ENCODE measurements around the gene NETO1.

NETO1 gene

GRCh38 chr18:72846736-72847533 is 20.9 kb downstream of the NETO1 start:
- no peak for DNase-seq

GRCh38 chr18:72843743-72844142 is 24.0 kb downstream of the NETO1 start:
- DNase-seq: no peak

GRCh38 chr18:72840109-72840508 is 27.7 kb downstream of the NETO1 start:
- DNase-seq: no peak

GRCh38 chr18:72834731-72835130 is 33.1 kb downstream of the NETO1 start:
- DNase-seq: no peak

- DNase-seq: no peak
Observed at GRCh38 chr18:72833471-72833870, 34.3 kb downstream of the NETO1 start.

GRCh38 chr18:72830109-72830508 is 37.7 kb downstream of the NETO1 start:
- no peak for DNase-seq

- no peak for DNase-seq
Observed at GRCh38 chr18:72828601-72829000, 39.2 kb downstream of the NETO1 start.

GRCh38 chr18:72826736-72827135 is 41.1 kb downstream of the NETO1 start:
- DNase-seq: no peak

GRCh38 chr18:72823345-72823744 is 44.4 kb downstream of the NETO1 start:
- no peak for DNase-seq

- DNase-seq: no peak
Observed at GRCh38 chr18:72822202-72822601, 45.6 kb downstream of the NETO1 start.

GRCh38 chr18:72820571-72820970 is 47.2 kb downstream of the NETO1 start:
- DNase-seq: no peak

GRCh38 chr18:72819050-72819449 is 48.7 kb downstream of the NETO1 start:
- DNase-seq: no peak

- DNase-seq: no peak
Observed at GRCh38 chr18:72811047-72811446, 56.7 kb downstream of the NETO1 start.

- DNase-seq: no peak
Observed at GRCh38 chr18:72808680-72809079, 59.1 kb downstream of the NETO1 start.

GRCh38 chr18:72799106-72799505 is 68.7 kb downstream of the NETO1 start:
- no peak for DNase-seq

- DNase-seq: no peak
Observed at GRCh38 chr18:72783530-72783929, 84.3 kb downstream of the NETO1 start.

- DNase-seq: no peak
Observed at GRCh38 chr18:72774914-72775313, 92.9 kb downstream of the NETO1 start.

GRCh38 chr18:72772916-72773315 is 94.9 kb downstream of the NETO1 start:
- DNase-seq: no peak

- no peak for DNase-seq
Observed at GRCh38 chr18:72768681-72769229, 99.0 kb downstream of the NETO1 start.

GRCh38 chr18:72762515-72763122 is 105.2 kb downstream of the NETO1 start:
- DNase-seq: peak; percentile 27

- no peak for DNase-seq
Observed at GRCh38 chr18:72752220-72752619, 115.6 kb downstream of the NETO1 start.

- no peak for DNase-seq
Observed at GRCh38 chr18:72742002-72742401, 125.8 kb downstream of the NETO1 start.

GRCh38 chr18:72738136-72738535 is 129.7 kb downstream of the NETO1 start:
- DNase-seq: no peak

GRCh38 chr18:72727776-72728175 is 140.0 kb downstream of the NETO1 start:
- no peak for DNase-seq
